D721Med (cell line): ENCODE data around the gene TUBA1A.
"Not testable (repeated sequence)": the region's sequence is repeated elsewhere in the genome, so short reads cannot be mapped to it uniquely, and the experiment has no call there.

ENCODE experiments used
- DNase-seq: peaks from one replicate; pipeline ENCODE4 v3.0.0; 2011; ENCODE audit warnings: low spot score; ENCODE audit not compliant: insufficient read length
- FAIRE-seq: peaks from 2 replicates; lab custom pipeline; 2011; peaks lifted over from hg19 to GRCh38; lab: Jason Lieb, UNC
- TF ChIP-seq, protein P1 (sequence below): IDR thresholded peaks from 2 replicates; pipeline ENCODE4 v1.5.1; 2012; ENCODE audit warnings: mild to moderate bottlenecking, control low read depth; ENCODE audit not compliant: insufficient read depth; ENCODE audit errors: missing control alignments

Gene TUBA1A

DNA sequence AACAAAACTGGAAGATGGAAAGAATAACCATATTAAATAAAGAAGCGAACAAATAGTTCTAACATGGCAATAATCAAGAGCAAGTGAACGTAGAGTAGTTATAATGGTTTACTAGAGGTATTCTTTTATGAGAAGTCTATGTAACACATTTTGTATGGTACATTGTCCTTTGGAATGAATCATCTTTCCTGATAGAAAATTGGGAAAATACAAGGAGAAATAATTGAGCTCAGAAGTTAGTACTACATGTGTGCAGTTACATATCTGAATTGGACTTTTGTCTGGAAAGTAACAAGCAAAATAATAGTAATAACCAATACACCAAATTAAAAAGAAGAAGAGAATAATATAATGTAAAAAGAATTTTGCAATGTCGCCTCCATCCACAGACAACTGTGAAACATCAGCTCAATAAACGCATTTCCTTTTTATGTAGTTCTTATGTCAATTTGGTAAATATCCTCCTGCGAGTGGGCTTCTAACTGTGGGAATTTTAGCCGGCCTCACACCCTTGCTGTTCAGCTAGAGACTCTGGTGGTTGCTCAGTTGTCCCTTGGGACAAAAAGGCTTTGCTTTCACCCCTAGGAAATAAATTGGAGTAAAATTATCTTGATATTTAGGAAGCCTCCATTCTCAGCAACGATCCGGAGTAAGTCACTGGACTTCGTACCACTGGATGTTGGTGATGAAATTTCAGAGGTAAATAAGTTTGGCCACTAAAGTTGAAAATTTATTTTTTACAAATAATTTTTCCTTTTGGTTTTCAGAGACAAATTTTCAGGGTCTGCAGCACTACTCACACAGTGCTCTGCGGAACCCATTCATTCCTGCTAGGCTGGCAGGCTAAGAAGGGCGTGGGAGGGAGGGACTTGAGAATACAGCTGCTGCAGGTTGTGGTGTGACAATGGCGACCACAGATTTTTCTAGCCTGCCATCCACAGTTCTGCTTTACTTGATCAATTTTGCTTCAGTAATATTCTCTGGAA is 1.1 kb upstream of the TUBA1A start:
- FAIRE-seq (no peak), DNase-seq (no peak)
- TF ChIP-seq, protein P1, sequence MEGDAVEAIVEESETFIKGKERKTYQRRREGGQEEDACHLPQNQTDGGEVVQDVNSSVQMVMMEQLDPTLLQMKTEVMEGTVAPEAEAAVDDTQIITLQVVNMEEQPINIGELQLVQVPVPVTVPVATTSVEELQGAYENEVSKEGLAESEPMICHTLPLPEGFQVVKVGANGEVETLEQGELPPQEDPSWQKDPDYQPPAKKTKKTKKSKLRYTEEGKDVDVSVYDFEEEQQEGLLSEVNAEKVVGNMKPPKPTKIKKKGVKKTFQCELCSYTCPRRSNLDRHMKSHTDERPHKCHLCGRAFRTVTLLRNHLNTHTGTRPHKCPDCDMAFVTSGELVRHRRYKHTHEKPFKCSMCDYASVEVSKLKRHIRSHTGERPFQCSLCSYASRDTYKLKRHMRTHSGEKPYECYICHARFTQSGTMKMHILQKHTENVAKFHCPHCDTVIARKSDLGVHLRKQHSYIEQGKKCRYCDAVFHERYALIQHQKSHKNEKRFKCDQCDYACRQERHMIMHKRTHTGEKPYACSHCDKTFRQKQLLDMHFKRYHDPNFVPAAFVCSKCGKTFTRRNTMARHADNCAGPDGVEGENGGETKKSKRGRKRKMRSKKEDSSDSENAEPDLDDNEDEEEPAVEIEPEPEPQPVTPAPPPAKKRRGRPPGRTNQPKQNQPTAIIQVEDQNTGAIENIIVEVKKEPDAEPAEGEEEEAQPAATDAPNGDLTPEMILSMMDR = no peak

DNA sequence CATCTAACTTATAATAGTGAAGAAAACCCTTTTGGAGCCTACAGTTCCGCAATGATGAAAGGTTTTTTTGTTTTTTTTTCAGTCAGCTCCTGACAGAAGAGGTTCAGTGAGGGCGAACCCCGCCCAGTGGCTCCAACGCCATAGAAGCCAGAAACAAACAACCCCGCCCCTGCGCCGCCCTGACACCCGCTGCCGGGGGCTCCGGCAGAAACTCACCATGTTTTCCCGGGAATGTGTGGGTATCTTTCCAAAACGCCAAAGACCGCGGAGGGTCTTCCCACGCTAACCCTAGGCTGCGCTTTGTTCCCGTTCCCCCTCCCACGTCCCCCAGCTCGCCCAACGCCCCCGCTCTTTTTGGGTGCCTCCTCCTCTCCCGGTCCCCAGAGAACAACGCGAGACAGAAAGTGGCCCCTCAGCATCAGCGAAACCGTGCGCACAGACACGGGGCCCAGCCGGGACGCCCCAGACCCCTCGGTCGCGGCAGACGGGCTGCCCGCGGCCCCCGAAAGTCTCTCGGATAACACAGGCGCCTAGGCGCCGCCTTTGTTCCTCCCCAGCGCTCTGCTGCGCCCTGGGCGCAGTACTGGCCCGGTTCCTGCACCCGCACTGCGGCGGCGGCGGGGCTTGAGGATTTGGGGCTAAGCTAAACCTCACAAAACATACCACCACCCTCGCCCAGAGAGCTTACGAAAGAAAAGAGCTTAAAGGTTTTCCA is 522 bp downstream of the TUBA1A start:
- FAIRE-seq (no peak), DNase-seq (no peak)
- TF ChIP-seq, protein P1 = peak; percentile 1

DNA sequence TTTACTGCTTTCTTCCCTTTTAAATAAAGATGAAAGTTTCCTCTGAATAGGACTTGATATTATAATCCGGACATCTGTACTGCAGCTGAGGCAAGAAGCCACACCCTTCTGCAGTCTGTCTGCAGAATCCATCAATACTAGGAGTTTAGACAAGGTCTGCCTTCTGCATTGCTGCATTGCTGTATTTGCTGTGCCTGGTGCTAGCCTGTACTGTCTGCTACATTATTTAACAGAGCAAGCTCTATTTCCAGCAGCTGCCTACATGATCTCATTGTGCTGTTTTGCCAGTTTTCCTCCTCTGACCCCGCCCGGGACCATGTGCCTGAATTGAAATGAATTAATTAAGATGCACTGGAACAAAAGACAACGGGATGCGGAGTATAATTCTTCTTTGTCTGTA is 1.7 kb downstream of the TUBA1A start:
- TF ChIP-seq, protein P1 = no peak
- no peak for DNase-seq
- FAIRE-seq = no peak

DNA sequence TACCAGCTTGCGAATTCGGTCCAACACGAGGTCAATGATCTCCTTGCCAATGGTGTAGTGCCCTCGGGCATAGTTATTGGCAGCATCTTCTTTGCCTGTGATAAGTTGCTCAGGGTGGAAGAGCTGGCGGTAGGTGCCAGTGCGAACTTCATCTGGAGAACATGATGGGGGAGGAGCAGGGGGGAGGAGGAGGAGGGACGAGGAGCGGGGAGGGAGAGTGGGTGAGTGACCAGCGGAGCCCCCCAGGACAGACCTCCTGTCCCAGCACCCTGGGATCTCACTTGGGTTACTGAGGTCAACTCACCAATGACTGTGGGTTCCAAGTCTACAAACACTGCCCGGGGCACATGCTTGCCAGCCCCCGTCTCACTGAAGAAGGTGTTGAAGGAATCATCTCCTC is 2.6 kb downstream of the TUBA1A start:
- not testable (repeated sequence) for DNase-seq, FAIRE-seq

DNA sequence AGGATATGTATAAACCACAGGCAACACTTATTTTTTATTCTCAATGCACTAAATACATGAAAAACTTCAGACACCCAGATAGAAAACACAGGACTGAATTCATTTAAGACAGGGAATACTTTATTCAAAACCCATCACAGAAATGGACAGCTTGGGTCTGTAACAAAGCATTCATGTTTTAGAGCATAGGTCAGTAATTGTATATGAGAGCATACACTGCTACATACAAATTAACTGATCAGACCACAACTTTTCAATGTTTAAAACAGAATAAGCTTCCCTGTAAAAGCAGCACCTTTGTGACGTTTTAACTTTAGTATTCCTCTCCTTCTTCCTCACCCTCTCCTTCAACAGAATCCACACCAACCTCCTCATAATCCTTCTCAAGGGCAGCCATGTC is 4.2 kb downstream of the TUBA1A start:
- not testable (repeated sequence) for DNase-seq, FAIRE-seq

DNA sequence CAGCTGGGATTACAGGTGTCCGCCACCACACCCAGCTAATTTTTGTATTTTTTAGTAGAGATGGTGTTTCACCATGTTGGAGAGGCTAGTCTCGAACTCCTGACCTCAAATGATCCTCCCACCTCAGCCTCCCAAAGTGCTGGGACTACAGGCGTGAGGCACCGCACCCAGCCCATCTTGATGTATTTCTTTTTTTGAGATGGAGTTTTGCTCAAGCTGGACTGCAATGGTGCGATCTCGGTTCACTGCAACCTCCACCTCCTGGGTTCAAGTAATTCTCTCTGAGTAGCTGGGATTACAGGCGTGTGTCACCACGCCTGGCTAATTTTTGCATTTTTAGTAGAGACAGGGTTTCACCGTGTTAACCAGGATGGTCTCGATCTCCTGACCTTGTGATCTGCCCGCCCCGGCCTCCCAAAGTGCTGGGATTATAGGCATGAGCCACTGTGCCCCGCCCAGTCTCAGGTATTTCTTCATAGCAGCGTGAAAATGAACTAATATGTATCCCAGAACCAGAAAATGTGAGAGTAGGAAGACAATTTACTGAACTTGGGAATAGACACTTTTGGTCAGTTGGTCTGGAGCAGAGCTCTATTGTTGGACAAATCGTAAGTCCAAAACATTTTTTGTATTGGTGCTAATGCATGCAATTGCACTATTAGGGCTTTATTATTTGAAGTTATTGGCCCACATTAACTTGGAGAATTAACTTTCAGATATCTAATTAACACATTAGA is 5.5 kb downstream of the TUBA1A start:
- not testable (repeated sequence) for FAIRE-seq, DNase-seq

DNA sequence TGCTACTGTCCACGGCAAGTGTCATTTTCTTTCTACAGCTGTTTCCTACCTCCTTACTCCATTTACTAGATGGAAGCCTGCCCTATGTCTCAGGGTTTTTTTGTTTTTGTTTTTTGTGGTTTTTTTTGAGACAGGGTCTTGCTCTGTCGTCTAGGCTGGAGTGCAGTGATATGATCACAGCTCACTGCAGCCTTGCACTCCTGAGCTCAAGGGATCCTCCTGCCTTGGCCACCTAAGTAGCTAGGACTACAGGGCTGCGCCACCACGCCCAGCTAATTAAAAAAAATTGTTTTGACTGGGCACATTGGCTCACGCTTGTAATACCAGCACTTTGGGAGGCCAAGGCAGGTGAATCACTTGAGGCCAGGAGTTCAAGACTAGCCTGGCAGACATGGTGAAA is 14.7 kb downstream of the TUBA1A start:
- FAIRE-seq (no peak), DNase-seq (no peak)
- TF ChIP-seq, protein P1 = no peak

DNA sequence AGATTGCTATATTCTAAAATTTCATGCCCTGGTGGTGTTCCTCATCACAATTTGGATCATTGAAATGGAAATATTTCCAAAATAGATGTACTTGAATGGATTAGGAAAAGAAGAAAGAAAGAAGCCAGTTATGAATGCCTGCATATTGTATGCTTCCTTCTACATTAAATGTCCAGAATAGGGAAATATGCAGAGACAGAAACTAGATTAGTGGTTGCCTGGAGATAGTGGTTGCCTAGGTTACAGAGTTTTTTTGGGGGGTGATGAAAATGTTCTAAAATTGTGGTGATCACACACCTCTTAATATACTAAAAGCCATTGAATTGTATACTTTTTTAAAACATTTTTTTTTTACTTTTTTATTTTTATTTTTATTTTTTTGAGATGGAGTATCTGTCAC is 18.0 kb downstream of the TUBA1A start:
- FAIRE-seq (no peak), DNase-seq (no peak)
- TF ChIP-seq, protein P1 = no peak
